ENCODE results near the gene MDGA2.

- no peak for TF ChIP-seq CTCF (IDR thresholded peaks at IDR 0.05; ENCODE audit: insufficient read depth, low read length, poor library complexity, severe bottlenecking)
- no peak for TF ChIP-seq EZH2phosphoT487 (conservative IDR thresholded peaks at IDR 0.05; ENCODE audit: low read length)
Measured at GRCh38 chr14:47332106-47332505, 343.3 kb downstream of the MDGA2 start.

Data from SU-DHL-6 (cell line).